ENCODE data around the gene FGD5. TPM values are rescaled to one million over a fixed set of nuclear protein-coding genes. Genes with fewer than 3 reads are reported as not detected.

FGD5 gene
- total RNA-seq, 6 experiments from 2014 or later = not detected

DNA sequence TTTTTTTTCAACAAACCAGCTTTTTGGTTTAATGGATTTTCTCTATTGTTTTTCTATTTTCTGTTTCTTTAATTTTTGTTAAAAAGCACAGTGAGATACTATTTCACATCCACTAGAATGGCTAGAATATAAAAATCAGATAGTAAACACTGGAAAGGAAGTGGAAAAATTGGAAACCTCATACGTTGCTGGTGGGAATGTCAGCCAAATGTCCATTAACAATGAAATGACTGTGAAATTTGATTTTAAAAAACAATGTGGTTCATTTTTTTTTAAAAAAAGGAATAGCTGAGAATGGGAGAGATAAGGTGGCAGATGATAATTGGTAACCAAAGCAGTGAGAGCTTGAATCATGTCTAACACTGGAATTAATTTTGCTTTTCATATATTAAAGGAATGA lies 148.5 kb downstream of the FGD5 start:
- H3K27me3 Mint-ChIP-seq (ENCODE audit: insufficient read depth) = peaks cover 1% of the 10 kb centered on the region; the same call in 1 of the 2 replicates

DNA sequence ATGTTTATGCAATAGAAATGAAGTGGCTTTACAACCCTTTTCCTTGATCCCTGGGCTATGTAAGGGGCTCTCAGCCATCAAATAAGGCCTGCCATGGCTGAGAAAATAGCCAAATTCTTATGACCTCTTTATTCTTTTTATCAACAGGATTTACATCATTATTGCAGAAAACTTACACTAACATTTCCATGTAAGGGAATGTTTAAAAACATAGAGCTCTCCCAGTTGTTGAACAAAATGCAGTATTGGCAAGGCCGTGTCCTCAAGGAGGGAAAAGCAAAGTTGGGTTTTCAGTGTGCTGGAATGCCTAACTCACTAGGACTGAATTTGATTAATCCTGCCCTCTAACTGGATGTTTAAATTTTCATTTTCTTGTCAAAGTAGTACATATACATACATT lies 150.9 kb downstream of the FGD5 start:
- peaks cover 1% of the 10 kb centered on the region; the same call in 1 of the 2 replicates for H3K27me3 Mint-ChIP-seq (ENCODE audit: insufficient read depth)
- peaks cover 41% of the 10 kb centered on the region for H3K36me3 Mint-ChIP-seq (ENCODE audit: low read depth)
- no peak overlapping the region for H3K4me3 Mint-ChIP-seq
- no peak overlapping the region for H3K27ac Mint-ChIP-seq
- TF ChIP-seq, protein P1, sequence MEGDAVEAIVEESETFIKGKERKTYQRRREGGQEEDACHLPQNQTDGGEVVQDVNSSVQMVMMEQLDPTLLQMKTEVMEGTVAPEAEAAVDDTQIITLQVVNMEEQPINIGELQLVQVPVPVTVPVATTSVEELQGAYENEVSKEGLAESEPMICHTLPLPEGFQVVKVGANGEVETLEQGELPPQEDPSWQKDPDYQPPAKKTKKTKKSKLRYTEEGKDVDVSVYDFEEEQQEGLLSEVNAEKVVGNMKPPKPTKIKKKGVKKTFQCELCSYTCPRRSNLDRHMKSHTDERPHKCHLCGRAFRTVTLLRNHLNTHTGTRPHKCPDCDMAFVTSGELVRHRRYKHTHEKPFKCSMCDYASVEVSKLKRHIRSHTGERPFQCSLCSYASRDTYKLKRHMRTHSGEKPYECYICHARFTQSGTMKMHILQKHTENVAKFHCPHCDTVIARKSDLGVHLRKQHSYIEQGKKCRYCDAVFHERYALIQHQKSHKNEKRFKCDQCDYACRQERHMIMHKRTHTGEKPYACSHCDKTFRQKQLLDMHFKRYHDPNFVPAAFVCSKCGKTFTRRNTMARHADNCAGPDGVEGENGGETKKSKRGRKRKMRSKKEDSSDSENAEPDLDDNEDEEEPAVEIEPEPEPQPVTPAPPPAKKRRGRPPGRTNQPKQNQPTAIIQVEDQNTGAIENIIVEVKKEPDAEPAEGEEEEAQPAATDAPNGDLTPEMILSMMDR (IDR thresholded peaks at IDR 0.05) = no peak
- no peak for DNase-seq
- no peaks in the 10 kb centered on the region for H3K4me1 Mint-ChIP-seq (ENCODE audit: low read depth)
- H3K9me3 Mint-ChIP-seq = peaks cover 7% of the 10 kb centered on the region

More for the DNA sequence above, 148.5 kb downstream of the FGD5 start:
- DNase-seq = no peak
- TF ChIP-seq, protein P1 (IDR thresholded peaks at IDR 0.05) = no peak
- Mint-ChIP-seq H3K4me1 (ENCODE audit: low read depth) (peaks cover 14% of the 10 kb centered on the region), H3K27ac (no peak overlapping the region), H3K9me3 (peaks cover 7% of the 10 kb centered on the region), H3K36me3 (ENCODE audit: low read depth) (peaks cover 23% of the 10 kb centered on the region), H3K4me3 (no peak overlapping the region)

DNA sequence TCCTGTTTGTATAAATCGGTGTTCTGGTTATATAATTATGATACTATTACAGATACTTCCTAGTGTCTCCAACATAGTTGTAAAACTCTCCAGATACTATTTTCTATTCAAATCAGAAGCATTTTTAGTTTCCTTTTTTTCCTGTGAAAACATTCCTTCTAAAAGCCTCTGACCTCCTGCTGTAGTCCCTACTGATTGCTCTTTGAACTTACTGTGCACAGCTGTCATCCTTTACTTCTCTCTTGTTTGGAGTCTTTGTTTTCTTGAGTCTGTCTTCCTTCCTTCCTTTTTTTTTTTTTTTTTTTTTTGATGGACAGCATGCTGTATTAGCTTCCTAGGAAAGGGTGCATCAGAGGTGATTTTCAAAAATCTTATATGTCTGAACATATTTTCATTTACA lies 157.6 kb downstream of the FGD5 start:
- peaks cover 18% of the 10 kb centered on the region for H3K36me3 Mint-ChIP-seq (ENCODE audit: low read depth)
- no peaks in the 10 kb centered on the region for H3K9me3 Mint-ChIP-seq
- TF ChIP-seq, protein P1 (IDR thresholded peaks at IDR 0.05) = no peak
- DNase-seq = no peak
- H3K4me3 Mint-ChIP-seq = no peak overlapping the region
- H3K4me1 Mint-ChIP-seq (ENCODE audit: low read depth) = 0 out of 2 replicates have a peak, but pooled peaks cover 11% of the 10 kb centered on the region
- H3K27ac Mint-ChIP-seq = no peak overlapping the region
- no peaks in the 10 kb centered on the region for H3K27me3 Mint-ChIP-seq (ENCODE audit: insufficient read depth)

DNA sequence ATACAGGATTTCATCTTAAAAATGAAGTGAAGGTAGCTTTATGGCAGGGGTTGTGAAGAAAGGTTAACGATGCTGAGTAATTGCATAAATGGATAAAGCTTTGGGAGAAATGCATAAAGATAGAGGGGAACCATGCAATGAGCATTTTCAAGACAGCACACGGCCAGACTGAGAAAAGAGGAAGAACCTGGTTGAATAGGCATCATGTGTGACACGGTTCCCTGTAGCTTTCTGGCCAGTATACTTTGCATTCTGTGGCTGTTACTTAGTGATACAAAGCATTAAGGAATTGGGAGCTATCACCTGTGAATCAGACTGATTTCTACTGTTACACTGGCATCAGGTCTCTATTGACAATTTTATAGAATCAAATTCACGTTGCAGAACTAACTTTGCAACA lies 161.9 kb downstream of the FGD5 start:
- Mint-ChIP-seq H3K27ac (no peak overlapping the region), H3K9me3 (0 out of 2 replicates have a peak, but pooled peaks cover 4% of the 10 kb centered on the region), H3K27me3 (ENCODE audit: insufficient read depth) (no peaks in the 10 kb centered on the region), H3K4me1 (ENCODE audit: low read depth) (0 out of 2 replicates have a peak, but pooled peaks cover 11% of the 10 kb centered on the region), H3K36me3 (ENCODE audit: low read depth) (peaks cover 17% of the 10 kb centered on the region), H3K4me3 (no peak overlapping the region)
- DNase-seq = no peak
- TF ChIP-seq, protein P1 (IDR thresholded peaks at IDR 0.05) = no peak

Other genes starting within 250 kb of the FGD5 start
- 10 to 100 TPM in 5 of 6 experiments, 1 to 10 TPM in 1; 8.7 to 13.4 (median 10.5) TPM for gene CCDC174, start 167.2 kb upstream of the FGD5 start, total RNA-seq (2021; fragmentation: NEBNext Ultra II Directional; extraction: Animal tissue kit (Norgen Biotek cat#: 25700))
- not detected for gene C3orf20, start 143.8 kb upstream of the FGD5 start, total RNA-seq (2021; fragmentation: NEBNext Ultra II Directional; extraction: Animal tissue kit (Norgen Biotek cat#: 25700))
- 10 to 100 TPM; 23.7 to 35.2 (median 28.6) TPM for gene NR2C2, start 128.6 kb downstream of the FGD5 start, total RNA-seq (2021; fragmentation: NEBNext Ultra II Directional; extraction: Animal tissue kit (Norgen Biotek cat#: 25700))
- gene MRPS25, start 246.4 kb downstream of the FGD5 start, total RNA-seq (2021; fragmentation: NEBNext Ultra II Directional; extraction: Animal tissue kit (Norgen Biotek cat#: 25700)) = 10 to 100 TPM; 31.4 to 45.2 (median 33.4) TPM

Measured in HFFc6 (cell line).